NCI-H2107 treated with DMSO at 0.1 percent for 48 hours (cell line): Measurements from ENCODE around the gene CORO6.

Experiments used
- DNase-seq: peaks from one replicate; lab custom pipeline; 2025; ENCODE audit not compliant: unreplicated experiment; lab: John Stamatoyannopoulos, UW

Gene CORO6

GRCh38 chr17:29613856-29614255, 8.9 kb downstream of the CORO6 start:
- DNase-seq: no peak

GRCh38 chr17:29613352-29613837, 9.3 kb downstream of the CORO6 start:
- DNase-seq: no peak

- DNase-seq: no peak
Observed at GRCh38 chr17:29612404-29613280, 10.1 kb downstream of the CORO6 start.

- no peak for DNase-seq
Observed at GRCh38 chr17:29612094-29612403, 10.7 kb downstream of the CORO6 start.

GRCh38 chr17:29611351-29612093, 11.2 kb downstream of the CORO6 start:
- no peak for DNase-seq

GRCh38 chr17:29610395-29610794, 12.3 kb downstream of the CORO6 start:
- no peak for DNase-seq

GRCh38 chr17:29608986-29609385, 13.7 kb downstream of the CORO6 start:
- DNase-seq: no peak

GRCh38 chr17:29607557-29608195, 15.0 kb downstream of the CORO6 start:
- DNase-seq: no peak

- no peak for DNase-seq
Observed at GRCh38 chr17:29603109-29603674, 19.5 kb downstream of the CORO6 start.

GRCh38 chr17:29597361-29598172, 25.1 kb downstream of the CORO6 start:
- DNase-seq: peak; percentile 47

- DNase-seq: no peak
Observed at GRCh38 chr17:29596811-29597210, 25.9 kb downstream of the CORO6 start.

- DNase-seq: no peak
Observed at GRCh38 chr17:29595943-29596774, 26.6 kb downstream of the CORO6 start.

GRCh38 chr17:29595107-29595942, 27.4 kb downstream of the CORO6 start:
- no peak for DNase-seq

- DNase-seq: no peak
Observed at GRCh38 chr17:29594519-29595090, 28.1 kb downstream of the CORO6 start.

- DNase-seq: no peak
Observed at GRCh38 chr17:29593591-29594518, 28.9 kb downstream of the CORO6 start.

GRCh38 chr17:29592850-29593551, 29.7 kb downstream of the CORO6 start, which contains the start of gene ANKRD13B:
ANKRD13B (plus strand) TSS chr17:29593132; CDS start chr17:29593622, 490 bp downstream.
- no peak for DNase-seq
